NCI-H1436 treated with DMSO at 0.1 percent for 48 hours (cell line): Measurements from ENCODE around the gene INTS7.
"Not testable (repeated sequence)": the region's sequence is repeated elsewhere in the genome, so short reads cannot be mapped to it uniquely, and the experiment has no call there.

Source experiments
- DNase-seq: peaks from one replicate; lab custom pipeline; 2025; lab: John Stamatoyannopoulos, UW

The INTS7 gene

GRCh38 chr1:211985556-211986264 lies 49.6 kb downstream of the INTS7 start:
- no peak for DNase-seq

DNA sequence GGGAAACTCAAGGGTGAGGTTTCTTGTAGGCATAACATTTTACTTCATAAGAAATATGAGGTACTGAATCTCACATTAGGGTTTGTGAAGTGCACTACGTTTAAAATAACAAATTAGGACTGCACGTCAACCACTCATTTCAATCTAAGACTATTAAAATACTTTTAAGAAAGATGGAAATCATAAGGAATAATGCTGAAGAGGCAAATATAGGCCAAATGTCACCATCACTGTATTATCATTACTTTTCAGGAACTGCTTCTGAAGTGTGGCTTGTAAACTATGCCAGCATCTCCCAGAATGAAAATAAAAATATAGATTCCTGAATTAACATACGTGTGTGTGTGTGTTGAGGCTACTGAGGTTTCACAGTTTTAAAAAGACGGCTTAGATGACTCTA lies 56.8 kb downstream of the INTS7 start:
- no peak for DNase-seq

DNA sequence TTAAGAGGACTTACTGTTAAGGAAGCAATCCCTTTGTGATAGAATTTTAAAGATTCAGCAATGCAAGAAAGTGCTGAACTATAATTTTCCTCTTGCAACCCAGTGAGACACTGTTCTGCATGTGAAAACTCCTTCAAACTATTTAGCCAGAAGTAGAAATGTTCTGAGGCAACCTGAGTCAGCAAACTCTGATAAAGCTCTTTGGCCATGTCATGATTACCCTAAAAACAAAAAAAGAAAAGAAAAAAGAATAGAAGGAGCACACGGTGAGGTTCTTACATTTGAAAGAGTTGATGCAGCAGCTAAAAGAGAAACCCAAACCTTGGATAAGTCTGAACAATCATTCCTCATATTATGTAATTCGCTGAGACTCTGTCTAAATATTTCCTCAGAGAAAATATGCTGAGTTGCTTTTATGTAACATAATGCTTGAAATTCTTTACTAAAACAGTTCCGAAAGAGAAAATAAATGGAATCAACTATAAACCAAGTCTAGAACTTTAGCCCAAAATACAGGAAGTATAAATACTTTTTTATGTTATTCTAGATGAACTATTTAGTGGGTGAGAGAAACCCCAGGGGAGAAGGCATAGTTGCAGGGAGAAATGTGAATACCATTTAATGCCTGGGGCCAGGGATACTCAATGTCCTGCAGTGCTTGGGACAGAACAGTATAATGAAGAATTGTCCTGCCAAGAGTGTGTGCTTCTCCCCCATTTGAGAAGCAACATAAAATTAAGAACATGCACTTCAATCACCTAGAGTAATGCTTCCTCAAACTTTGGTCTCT lies 60.0 kb downstream of the INTS7 start:
- DNase-seq = no peak

- DNase-seq = no peak
These were observed 61.8 kb downstream of the INTS7 start for GRCh38 chr1:211973541-211973940.

DNA sequence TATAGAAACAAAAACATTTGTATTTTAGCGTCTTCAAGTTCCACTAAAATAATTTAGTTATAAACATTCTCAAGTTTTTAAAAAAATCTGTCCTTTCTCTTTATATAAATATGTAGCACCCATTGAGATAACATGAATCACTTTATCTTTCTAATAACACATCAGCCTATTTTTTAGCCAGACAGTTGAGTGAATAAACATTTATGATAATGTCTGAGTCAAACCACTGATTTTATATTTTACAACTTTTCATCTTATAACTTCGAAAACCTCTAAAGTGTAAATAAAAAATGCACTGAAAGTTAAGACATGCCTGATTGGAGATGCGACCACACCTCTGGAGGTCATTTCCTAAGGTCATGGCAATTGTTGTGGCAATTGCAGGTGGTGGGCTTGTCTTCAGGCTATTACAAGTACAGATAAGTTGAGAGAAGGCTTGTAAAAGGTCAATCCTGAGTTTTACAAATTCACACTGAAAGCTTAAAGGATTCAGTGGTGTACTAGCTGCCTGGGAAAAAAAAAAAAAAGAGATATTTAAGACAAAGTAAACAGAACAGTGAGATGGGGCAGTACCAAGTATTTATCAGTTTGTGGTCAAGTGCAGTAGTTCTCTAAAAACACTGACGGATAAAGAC lies 67.0 kb downstream of the INTS7 start:
- DNase-seq = no peak

GRCh38 chr1:211967704-211968103 lies 67.7 kb downstream of the INTS7 start:
- DNase-seq = no peak

DNA sequence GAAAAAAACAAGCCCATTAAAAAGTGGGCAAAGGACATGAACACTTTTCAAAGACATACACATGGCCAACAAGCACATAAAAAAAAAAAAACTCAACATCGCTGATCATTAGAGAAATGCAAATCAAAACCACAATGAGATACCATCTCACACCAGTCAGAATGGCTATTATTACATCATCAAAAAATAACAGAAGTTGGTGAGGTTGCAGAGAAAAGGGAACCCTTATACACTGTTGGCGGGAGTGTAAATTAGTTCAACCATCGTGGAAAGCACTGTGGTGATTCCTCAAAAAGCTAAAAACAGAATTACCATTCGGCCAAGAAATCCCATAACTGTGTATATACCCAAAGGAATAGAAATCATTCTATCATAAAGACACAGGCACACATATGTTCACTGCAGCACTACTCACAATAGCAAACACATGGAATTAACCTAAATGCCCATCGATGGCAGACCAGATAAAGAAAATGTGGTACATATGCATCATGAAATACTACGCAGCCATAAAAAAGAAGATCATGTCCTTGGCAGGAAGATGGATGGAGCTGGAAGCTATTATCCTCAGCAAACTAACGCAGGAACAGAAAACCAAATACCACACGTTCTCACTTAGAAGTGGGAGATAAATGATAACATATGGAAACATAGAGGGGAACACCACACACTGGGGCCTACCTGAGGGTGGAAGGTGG lies 70.1 kb downstream of the INTS7 start:
- DNase-seq = no peak

GRCh38 chr1:211959680-211960079 lies 75.7 kb downstream of the INTS7 start:
- no peak for DNase-seq

DNA sequence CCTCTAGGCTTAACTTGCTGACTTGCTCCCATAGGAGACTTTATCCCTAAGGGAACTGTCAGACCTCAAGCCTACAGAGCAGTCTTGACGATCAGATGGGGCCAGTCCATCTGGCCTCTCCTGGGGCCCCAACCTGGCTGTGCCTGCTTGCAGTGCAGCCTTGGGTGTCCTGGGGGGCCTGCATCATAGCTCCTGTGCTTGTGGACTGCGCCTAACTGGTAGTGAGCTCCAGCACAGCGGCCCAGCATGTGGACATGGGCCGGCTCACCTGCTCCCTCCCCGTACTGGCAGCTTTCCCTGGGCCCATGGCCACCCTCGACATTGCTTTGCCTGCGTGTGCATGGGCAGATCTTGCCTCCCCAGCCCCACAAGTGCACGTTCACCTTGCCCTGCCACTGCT lies 76.1 kb downstream of the INTS7 start:
- no peak for DNase-seq

DNA sequence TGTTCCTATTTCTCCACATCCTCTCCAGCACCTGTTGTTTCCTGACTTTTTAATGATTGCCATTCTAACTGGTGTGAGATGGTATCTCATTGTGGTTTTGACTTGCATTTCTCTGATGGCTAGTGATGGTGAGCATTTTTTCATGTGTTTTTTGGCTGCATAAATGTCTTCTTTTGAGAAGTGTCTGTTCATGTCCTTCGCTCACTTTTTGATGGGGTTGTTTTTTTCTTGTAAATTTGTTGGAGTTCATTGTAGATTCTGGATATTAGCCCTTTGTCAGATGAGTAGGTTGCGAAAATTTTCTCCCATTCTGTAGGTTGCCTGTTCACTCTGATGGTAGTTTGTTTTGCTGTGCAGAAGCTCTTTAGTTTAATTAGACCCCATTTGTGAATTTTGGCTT lies 81.3 kb downstream of the INTS7 start:
- DNase-seq = not testable (repeated sequence)

DNA sequence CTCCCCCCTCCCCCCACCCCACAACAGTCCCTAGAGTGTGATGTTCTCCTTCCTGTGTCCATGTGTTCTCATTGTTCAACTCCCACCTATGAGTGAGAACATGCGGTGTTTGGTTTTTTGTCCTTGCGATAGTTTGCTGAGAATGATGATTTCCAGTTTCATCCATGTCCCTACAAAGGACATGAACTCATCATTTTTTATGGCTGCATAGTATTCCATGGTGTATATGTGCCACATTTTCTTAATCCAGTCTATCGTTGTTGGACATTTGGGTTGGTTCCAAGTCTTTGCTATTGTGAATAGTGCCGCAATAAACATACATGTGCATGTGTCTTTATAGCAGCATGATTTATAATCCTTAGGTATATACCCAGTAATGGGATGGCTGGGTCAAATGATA lies 81.8 kb downstream of the INTS7 start:
- DNase-seq = not testable (repeated sequence)

DNA sequence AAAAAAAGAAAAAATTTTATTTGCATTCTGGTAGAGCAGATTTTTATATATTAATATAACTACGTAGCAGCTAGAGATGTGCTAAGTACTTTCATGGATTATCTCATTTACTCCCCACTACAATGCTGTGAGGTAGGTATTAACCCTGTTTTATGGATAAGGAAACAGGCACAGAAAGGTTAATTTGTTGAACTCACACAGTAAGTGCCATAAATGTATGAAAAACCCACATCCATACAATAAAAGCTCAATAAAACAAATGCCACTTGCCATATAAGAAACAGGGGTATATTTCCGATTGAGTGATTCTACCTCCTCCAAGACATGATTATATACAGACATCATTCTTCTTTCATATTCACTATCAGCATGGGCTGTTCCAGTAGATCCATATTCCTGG lies 83.1 kb downstream of the INTS7 start:
- no peak for DNase-seq

- no peak for DNase-seq
These were observed 83.5 kb downstream of the INTS7 start for GRCh38 chr1:211951856-211952255.

DNA sequence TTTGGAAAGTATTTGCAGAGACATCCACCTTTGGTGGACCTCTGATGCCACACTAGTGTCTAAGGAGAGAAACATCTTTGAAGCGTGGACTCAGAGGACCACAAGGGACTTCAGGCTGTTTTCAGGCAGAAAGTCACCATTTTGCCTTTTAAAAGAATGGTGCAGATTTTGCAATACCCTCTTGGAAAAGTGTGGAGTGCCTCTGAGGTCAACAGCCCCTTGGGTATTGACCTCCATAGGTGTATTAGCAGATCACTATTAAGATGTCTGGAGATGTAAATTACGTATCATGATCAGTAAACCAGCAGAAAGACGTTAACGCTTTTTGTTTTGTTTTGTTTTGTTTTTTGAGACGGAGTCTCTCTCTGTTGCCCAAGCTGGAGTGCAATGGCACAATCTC lies 87.0 kb downstream of the INTS7 start:
- DNase-seq = no peak

- peak; percentile 93 for DNase-seq
These were observed 87.7 kb downstream of the INTS7 start for GRCh38 chr1:211947396-211948295.

- no peak for DNase-seq
These were observed 90.4 kb downstream of the INTS7 start for GRCh38 chr1:211944733-211945500.

- DNase-seq = no peak
These were observed 92.8 kb downstream of the INTS7 start for GRCh38 chr1:211942583-211942982.

DNA sequence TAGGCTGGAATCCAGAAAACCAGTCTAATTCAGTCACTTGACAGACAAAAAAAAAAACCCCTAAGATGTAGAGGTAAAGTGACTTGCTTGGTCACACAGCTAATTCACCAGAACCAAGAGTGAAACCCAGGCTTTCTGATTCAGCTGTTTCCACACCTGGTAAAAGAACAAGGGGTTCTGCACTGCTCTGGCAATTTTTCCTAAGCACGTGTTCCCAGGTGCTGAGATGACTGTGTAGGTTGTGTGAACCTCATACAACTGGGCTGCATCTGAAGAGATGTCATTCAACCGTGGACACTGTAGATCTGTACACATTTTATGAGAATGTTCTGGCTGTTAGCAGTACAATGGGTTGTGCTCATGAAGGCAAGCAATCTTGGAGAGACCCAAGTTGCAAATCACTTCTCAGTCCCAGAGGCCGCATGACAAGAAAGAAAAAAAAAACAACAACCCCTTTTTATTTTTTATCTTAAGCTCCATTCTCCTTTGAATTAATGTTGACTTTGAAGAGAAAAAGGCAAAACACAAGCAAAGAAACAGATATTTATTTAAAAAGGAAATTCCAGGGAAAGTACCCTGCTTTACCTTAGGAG lies 95.4 kb downstream of the INTS7 start:
- no peak for DNase-seq

- DNase-seq = no peak
These were observed 96.8 kb downstream of the INTS7 start for GRCh38 chr1:211938561-211938997.

- DNase-seq = not testable (repeated sequence)
These were observed 97.9 kb downstream of the INTS7 start for GRCh38 chr1:211937422-211937821.
